ENCODE measurements around the gene TULP3. TPM values are rescaled to one million over a fixed set of nuclear protein-coding genes. Genes with fewer than 3 reads are reported as not detected.
A peak's percentile ranks its signal among the peaks of the same experiment; 100 is the strongest.

Gene TULP3
- total RNA-seq, 1 donor from 2014 or later, result 35.1 TPM

GRCh38 chr12:2955888-2956287, 65.2 kb downstream of the TULP3 start:
- Mint-ChIP-seq H3K27me3 (peaks cover 34% of the 10 kb centered on the region), H3K4me3 (ENCODE audit: low read depth) (no peak overlapping the region), H3K36me3 (ENCODE audit: insufficient read depth) (no peaks in the 10 kb centered on the region), H3K9me3 (ENCODE audit: low read depth) (no peaks in the 10 kb centered on the region), H3K4me1 (ENCODE audit: low read depth) (peaks cover 28% of the 10 kb centered on the region), H3K27ac (no peak overlapping the region)
- TF ChIP-seq CTCF (IDR thresholded peaks at IDR 0.05; ENCODE audit: unreplicated experiment), result no peak
- no peak for DNase-seq (ENCODE audit: low spot score, unreplicated experiment)

- Mint-ChIP-seq H3K9me3 (ENCODE audit: low read depth) (no peaks in the 10 kb centered on the region), H3K27ac (peak overlapping the region; percentile 95), H3K4me1 (ENCODE audit: low read depth) (peaks cover 39% of the 10 kb centered on the region), H3K27me3 (peaks cover 46% of the 10 kb centered on the region), H3K4me3 (ENCODE audit: low read depth) (peak overlapping the region; percentile 96), H3K36me3 (ENCODE audit: insufficient read depth) (no peaks in the 10 kb centered on the region)
- no peak for DNase-seq (ENCODE audit: low spot score, unreplicated experiment)
- TF ChIP-seq CTCF (IDR thresholded peaks at IDR 0.05; ENCODE audit: unreplicated experiment), result no peak
Measured at GRCh38 chr12:2957816-2958431, 67.2 kb downstream of the TULP3 start.

DNA sequence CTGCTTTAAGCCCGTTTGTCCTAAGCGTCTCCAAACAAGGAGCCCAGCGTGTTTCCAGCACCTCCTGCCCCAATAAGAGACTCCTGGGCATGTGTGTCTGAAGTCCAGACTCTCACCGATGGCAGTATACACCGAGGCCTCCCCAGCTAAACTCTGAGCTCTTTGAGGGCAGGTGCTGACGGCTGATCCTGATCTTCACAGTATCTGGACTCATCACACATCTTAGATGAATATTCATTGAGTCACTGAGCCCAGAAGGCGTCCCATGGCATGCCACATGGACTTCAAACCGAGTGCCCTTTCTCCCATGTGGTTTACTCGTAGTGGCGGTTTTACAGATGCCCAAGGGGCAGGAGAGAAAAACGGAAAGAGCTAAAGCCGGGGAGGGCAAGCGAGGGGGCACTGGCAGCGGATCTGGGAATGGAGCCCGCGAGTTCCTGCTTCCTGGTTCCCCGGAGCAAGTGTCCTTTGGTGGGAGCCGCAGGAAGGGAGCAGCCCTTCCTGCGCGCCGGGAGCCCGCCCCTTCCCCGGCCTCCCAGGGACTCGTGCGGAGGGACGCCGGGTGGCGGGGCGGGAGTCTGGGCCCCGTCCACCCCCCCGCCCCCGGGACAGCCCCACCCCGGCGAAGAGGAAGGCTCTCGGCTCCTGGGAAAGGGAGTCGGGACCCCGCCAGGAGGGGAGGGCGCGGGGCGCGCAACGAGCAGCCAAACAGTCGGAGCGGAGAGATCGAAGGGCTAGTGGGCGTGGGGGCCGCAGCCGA, 67.9 kb downstream of the TULP3 start:
- Mint-ChIP-seq H3K4me3 (ENCODE audit: low read depth) (peak overlapping the region; percentile 96), H3K4me1 (ENCODE audit: low read depth) (peaks cover 44% of the 10 kb centered on the region), H3K36me3 (ENCODE audit: insufficient read depth) (no peaks in the 10 kb centered on the region)

GRCh38 chr12:2959192-2959504, 68.5 kb downstream of the TULP3 start, which contains the start of gene TEAD4:
TEAD4 (plus strand) TSS chr12:2959397.
- Mint-ChIP-seq H3K27me3 (peaks cover 48% of the 10 kb centered on the region), H3K36me3 (ENCODE audit: insufficient read depth) (no peaks in the 10 kb centered on the region), H3K9me3 (ENCODE audit: low read depth) (no peaks in the 10 kb centered on the region), H3K4me1 (ENCODE audit: low read depth) (peaks cover 48% of the 10 kb centered on the region), H3K27ac (peak within 1 kb of the TSS; percentile 95), H3K4me3 (ENCODE audit: low read depth) (peak within 1 kb of the TSS; percentile 96)
- TF ChIP-seq CTCF (IDR thresholded peaks at IDR 0.05; ENCODE audit: unreplicated experiment), result no peak
- DNase-seq (ENCODE audit: low spot score, unreplicated experiment), result peak; percentile 92

More for the DNA sequence above, 67.9 kb downstream of the TULP3 start:
- Mint-ChIP-seq H3K27ac (peak overlapping the region; percentile 95), H3K9me3 (ENCODE audit: low read depth) (no peaks in the 10 kb centered on the region), H3K27me3 (peaks cover 48% of the 10 kb centered on the region)
- no peak for TF ChIP-seq CTCF (IDR thresholded peaks at IDR 0.05; ENCODE audit: unreplicated experiment)
- DNase-seq (ENCODE audit: low spot score, unreplicated experiment), result no peak

DNA sequence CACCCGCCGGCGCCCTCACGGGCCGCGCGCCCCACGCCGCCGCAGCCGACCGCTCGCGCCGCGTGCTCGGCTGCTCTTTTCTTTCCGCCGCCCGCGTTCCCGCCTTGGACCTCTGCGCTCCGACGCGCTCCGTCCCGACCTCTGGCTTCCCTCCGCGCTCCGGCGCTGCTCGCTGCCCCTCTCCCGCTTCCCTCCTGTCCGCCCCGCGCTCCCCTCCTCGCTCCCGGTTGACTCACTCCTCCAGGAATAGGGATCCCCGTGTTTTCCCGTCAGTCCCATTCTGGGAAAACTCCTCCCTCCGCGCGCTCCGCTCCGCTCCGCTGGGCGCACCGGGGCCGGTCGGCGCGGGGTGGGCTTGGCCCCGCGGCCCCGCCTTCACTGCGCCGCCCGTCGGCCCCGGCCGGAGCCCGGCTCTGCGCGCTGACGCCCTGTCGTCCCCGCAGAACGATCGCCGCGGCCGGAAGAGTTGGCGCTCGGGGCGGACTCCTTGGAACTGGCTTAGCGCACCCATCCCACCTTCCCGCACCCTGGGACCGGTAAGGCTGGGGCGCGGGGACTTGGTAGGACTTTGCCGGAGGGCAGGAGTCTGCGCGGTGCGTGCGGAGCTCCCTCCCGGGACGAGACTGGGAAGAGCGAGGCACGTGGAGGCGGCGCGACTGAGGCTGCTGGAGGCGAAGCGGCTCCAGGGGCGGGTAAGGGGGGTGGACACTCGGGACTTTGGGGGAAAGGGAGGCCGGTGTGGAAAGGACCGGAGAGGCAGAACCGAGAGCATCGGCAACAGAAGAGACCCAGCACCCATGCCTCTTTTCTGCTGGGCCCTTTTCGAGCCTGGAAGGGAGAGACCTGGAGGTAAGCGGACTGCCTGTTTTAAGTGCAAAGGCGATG, 69.1 kb downstream of the TULP3 start:
- Mint-ChIP-seq H3K4me1 (ENCODE audit: low read depth) (peaks cover 50% of the 10 kb centered on the region), H3K27ac (peak overlapping the region; percentile 93), H3K27me3 (peaks cover 48% of the 10 kb centered on the region), H3K4me3 (ENCODE audit: low read depth) (peak overlapping the region; percentile 64), H3K36me3 (ENCODE audit: insufficient read depth) (no peaks in the 10 kb centered on the region), H3K9me3 (ENCODE audit: low read depth) (no peaks in the 10 kb centered on the region)
- peak; percentile 12 for TF ChIP-seq CTCF (IDR thresholded peaks at IDR 0.05; ENCODE audit: unreplicated experiment)
- DNase-seq (ENCODE audit: low spot score, unreplicated experiment), result peak; percentile 47

All from progenitor cell of endocrine pancreas (in vitro differentiated cells).